ENCODE data around the gene ENOX2. TPM values are rescaled to one million over a fixed set of nuclear protein-coding genes. Genes with fewer than 3 reads are reported as not detected.
"Not testable (repeated sequence)": the region's sequence is repeated elsewhere in the genome, so short reads cannot be mapped to it uniquely, and the experiment has no call there.

Gene ENOX2
- total RNA-seq, 1 donor from 2014 or later: 10.7 TPM

DNA sequence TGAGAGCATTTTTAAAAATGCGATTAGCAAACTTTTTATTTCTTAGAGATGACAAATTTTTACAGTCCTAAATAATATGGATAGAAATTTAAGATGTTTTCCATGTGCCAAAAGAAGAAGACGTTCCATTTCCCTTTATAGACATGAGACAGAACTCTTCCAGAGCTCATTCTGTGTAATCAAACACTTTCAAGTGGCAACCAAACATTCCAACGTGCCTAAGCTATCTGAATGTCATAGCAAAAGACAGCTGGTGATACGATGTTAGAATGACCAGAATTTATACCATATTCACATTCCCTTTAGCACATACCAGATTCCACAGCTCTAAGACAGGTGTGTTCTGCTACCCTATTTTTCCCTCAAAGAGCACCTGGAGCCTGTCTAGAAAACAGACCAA lies 133.2 kb downstream of the ENOX2 start:
- no peak for DNase-seq (ENCODE audit: low read depth in 2 of 2)

- no peak for DNase-seq (ENCODE audit: low read depth in 2 of 2)
Observed at GRCh38 chrX:130758072-130758471, 144.9 kb downstream of the ENOX2 start.

DNA sequence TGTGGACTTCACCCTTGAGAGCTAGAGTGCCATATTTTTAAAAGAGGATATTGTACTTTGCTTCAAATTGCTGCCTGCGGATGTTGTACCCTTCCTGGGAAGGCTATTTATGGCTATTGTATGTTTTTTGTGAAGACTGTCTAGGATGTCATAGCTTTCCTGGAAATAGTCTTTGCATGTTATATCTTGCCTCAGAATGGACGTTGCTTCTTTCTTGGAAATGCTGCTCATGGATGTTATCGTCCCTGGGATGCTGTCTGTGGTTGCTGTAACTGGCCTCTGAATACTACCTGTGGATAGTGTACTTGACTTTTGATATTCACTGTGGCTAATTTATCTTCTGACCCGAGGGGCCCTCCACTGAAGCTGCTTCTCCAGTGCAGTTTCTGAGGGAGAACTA lies 146.8 kb downstream of the ENOX2 start:
- no peak for DNase-seq (ENCODE audit: low read depth in 2 of 2)

GRCh38 chrX:130754353-130754752 lies 148.7 kb downstream of the ENOX2 start:
- no peak for DNase-seq (ENCODE audit: low read depth in 2 of 2)

GRCh38 chrX:130746709-130747342 lies 156.2 kb downstream of the ENOX2 start:
- no peak for DNase-seq (ENCODE audit: low read depth in 2 of 2)

DNA sequence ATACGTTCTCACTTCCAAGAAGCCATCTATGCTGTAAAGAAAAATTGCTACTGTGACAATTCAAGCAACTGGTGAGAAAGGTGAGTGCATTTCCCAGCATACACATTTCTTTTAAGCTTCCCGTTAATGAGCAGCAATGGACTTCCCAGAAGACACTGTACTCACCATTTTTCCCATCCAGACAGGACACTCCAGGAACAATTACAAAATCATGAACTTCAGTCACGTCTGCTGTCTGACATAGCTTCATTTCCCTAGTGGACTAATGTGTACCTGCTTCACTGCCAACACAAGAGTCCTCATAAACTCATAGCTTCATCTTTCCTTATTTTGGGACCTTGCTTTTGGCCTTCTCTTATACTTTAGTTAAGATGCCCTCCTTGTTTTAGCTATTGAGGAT lies 156.9 kb downstream of the ENOX2 start:
- no peak for DNase-seq (ENCODE audit: low read depth in 2 of 2)

DNA sequence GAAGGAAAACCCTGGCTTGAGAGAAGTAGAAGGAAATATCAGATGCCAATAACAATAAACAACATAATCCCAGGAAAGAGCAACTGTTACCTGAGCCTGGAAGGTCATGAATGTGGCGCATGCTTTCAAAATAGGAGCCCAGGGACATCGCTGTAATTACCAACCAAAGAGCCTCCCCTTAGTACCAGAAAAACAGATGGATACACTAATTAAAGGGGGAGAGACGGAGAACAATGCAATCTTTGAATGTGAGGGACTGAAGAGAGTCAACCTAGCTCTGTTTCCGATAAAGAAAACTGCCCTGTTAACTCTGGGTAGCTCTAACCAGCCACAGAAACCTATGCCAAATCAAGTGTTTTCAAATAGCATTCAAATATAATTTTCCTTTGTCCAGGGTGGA lies 161.4 kb downstream of the ENOX2 start:
- peak in 1 of 2 donors; percentile 11 for DNase-seq (ENCODE audit: low read depth in 2 of 2)

GRCh38 chrX:130741151-130741550 lies 161.9 kb downstream of the ENOX2 start:
- DNase-seq (ENCODE audit: low read depth in 2 of 2): no peak

DNA sequence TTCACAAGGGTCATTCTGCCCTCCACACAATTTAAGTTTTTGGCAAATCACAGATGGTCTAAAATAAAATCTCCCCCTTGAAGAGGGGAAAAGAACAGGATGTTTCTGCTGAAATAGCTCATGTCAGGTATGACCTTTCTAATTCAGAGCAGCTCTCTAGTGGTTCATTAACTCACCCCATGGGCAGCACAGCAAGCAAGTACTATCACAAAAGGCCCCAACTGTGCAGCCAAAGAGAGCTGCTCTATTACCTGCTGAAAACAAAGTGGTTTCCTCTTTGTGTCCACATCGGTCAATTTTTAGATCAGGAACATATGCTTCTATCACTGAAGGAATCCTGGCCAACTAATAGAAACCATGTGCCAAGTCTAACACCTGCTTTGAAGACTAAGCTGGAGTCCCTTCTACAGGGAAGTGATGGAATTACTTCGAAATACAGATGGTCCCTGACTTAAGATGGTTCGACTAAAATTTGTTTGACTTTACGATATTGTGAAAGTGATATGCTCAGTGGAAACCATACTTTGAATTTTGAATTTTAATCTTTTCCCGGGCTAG lies 164.3 kb downstream of the ENOX2 start:
- no peak for DNase-seq (ENCODE audit: low read depth in 2 of 2)

- no peak for DNase-seq (ENCODE audit: low read depth in 2 of 2)
Observed at GRCh38 chrX:130734713-130735112, 168.3 kb downstream of the ENOX2 start.

GRCh38 chrX:130728208-130728607 lies 174.8 kb downstream of the ENOX2 start:
- DNase-seq (ENCODE audit: low read depth in 2 of 2): no peak

- no peak for DNase-seq (ENCODE audit: low read depth in 2 of 2)
Observed at GRCh38 chrX:130726661-130727060, 176.3 kb downstream of the ENOX2 start.

GRCh38 chrX:130725519-130725918 lies 177.5 kb downstream of the ENOX2 start:
- DNase-seq (ENCODE audit: low read depth in 2 of 2): no peak

GRCh38 chrX:130719413-130719812 lies 183.6 kb downstream of the ENOX2 start:
- no peak for DNase-seq (ENCODE audit: low read depth in 2 of 2)

DNA sequence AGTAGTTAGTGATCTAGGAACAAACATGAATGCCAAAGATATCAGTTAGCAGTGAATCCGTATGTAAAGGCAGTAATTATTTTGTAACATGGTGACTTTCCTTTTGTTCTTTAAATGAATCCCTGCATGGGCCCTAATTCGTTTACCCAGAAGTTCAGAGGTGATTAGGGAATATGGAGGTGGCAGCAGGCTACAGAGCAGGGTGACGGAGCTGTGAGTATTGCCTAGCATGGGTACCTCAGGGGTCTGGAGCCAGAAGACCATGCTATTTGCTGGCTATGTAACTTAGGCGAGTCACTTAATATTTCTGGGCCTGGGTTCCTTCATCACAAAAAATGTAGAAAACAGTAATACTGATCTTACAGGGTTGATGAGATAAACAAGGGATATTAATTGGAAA lies 184.9 kb downstream of the ENOX2 start:
- no peak for DNase-seq (ENCODE audit: low read depth in 2 of 2)

DNA sequence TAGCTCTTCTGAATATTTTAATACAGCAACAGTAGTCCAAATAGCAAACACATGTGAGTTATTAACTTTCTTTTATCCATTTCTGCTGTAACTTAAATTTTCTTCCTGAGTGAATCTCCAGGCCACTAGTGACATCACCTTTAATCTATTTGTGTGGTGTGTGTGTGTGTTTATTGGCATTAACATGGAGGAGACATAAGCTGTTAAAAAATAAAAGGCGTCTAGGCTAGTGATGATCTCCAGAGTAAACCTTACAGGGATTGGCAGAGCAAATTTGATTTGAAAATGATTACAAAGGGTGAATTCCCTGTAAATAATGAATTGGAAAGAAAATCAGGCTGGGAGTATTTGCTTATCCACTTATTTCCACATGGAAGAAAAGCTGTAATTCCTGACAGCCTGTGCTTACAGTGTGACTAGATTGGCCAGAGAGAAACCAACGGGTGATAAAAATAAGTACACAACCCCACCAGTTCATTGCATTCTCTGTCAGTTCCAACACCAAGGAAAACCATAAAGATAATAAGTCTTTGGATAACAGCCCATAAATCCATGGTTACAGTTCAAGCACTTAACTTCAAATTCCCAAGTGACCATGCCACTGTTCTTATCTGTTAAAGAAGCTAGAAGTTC lies 186.1 kb downstream of the ENOX2 start:
- DNase-seq (ENCODE audit: low read depth in 2 of 2): no peak

DNA sequence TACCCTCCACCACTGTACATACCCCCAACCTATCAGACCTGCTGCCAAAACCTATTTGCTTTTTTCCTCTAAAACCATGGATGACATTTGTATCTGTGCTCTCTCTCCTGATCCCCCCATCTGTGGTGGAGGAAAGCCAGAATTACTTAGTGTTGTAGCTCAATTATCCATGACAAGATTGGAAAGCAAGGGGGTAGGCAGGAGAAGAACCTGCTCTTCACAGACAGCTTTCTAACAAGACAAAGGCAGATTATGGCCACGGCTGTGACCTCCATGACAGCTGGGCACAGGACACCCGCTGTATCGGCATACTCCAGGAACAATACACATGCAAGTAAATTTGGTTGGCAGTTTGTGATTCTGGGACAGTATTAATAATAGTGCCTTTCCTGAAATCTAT lies 186.7 kb downstream of the ENOX2 start:
- DNase-seq (ENCODE audit: low read depth in 2 of 2): no peak

DNA sequence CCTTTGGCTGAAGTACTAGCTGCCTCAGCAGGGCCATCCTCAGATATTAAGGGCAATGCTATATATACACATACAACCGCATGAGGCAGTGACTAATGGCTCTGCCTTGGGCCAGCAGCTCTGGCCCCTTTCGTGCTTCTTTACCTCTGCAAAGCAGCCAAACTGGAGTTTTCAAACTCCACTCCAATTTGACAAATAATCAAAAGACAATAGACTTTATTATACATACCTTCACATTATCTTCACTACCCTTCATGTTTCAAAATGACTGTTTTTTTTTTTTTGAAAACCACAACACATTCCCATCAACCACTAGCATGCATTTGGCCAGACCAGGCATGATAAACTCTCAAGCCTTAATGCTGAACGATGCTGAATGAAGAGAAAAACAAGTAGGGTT lies 187.7 kb downstream of the ENOX2 start:
- DNase-seq (ENCODE audit: low read depth in 2 of 2): no peak

- DNase-seq (ENCODE audit: low read depth in 2 of 2): no peak
Observed at GRCh38 chrX:130714665-130715064, 188.3 kb downstream of the ENOX2 start.

DNA sequence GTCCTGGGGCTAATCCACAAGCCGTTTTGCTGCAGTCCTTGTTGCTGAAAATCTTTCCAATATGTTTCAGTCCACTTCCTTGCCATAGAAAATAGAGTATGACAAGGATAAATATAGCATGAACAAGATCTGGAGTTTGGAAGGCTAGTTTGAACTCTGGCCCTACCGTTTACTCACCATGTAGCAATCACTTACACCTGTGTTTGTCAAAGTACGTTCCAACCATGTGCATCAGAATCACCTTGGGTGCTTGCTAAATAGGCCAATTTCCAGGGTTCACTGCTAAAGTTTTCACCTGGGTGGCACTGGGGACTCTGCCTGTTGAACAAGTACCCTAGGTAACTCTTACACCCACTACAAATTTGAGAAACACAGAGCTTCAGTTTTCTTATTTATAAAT lies 188.9 kb downstream of the ENOX2 start:
- DNase-seq (ENCODE audit: low read depth in 2 of 2): no peak

DNA sequence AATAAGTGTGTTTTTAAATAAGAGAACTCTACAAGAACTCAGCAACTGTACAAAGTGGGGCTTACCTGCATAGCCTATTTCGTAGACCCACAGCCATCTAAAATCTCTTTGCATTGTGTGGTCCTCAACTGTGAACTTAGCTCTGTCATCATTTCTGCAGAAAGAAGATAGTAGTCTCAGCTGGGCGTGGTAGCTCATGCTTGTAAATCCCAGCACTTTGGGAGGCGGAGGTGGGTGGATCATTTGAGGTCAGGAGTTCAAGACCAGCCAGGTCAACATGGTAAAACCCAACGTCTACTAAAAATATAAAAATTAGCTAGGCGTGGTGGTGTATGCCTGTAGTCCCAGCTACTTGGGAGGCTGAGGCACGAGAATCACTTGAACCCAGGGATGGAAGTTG lies 193.8 kb downstream of the ENOX2 start:
- DNase-seq (ENCODE audit: low read depth in 2 of 2): not testable (repeated sequence)

DNA sequence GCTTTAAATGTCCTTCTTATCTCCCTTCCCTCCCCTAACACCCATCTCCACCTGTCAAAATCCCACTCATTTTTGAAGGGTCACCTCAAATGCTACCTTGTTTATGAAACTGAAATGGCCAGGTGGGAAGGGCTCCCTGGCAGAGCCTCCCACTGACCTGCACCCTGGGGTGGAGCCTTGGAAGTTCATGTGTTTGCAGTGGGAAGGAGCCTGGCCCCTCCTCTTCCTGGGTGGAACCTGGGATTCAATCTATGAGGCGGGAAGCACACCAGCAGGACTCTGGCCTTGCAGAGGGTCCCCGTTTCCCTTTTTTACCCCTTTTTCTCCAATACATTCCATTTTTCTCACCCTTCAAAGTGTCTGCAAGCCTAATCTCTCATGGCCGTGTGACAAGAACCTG lies 197.4 kb downstream of the ENOX2 start:
- DNase-seq (ENCODE audit: low read depth in 2 of 2): no peak

All from dermis microvascular lymphatic vessel endothelial cell (primary cell).